ENCODE data around the gene PIP4K2A.

Gene PIP4K2A

GRCh38 chr10:22625516-22626290 lies 88.7 kb downstream of the PIP4K2A start:
- H3K9me3 ChIP-seq (ENCODE audit: control insufficient read depth, insufficient read depth, low read length), result no peaks in the 10 kb centered on the region
- H3K9ac ChIP-seq (ENCODE audit: low read depth, low read length), result no peak overlapping the region
- peaks cover 54% of the 10 kb centered on the region for H3K4me1 ChIP-seq (ENCODE audit: insufficient read depth, low read length)
- H3K36me3 ChIP-seq (ENCODE audit: insufficient read depth, low read length), result no peaks in the 10 kb centered on the region

GRCh38 chr10:22624287-22624738 lies 90.1 kb downstream of the PIP4K2A start:
- no peaks in the 10 kb centered on the region for H3K9me3 ChIP-seq (ENCODE audit: control insufficient read depth, insufficient read depth, low read length)

GRCh38 chr10:22623633-22624253 lies 90.6 kb downstream of the PIP4K2A start:
- no peak overlapping the region for H3K9ac ChIP-seq (ENCODE audit: low read depth, low read length)
- no peaks in the 10 kb centered on the region for H3K9me3 ChIP-seq (ENCODE audit: control insufficient read depth, insufficient read depth, low read length)
- no peaks in the 10 kb centered on the region for H3K36me3 ChIP-seq (ENCODE audit: insufficient read depth, low read length)
- H3K4me1 ChIP-seq (ENCODE audit: insufficient read depth, low read length), result peaks cover 46% of the 10 kb centered on the region

More at GRCh38 chr10:22624287-22624738, 90.1 kb downstream of the PIP4K2A start:
- Histone ChIP-seq H3K36me3 (ENCODE audit: insufficient read depth, low read length) (no peaks in the 10 kb centered on the region), H3K4me1 (ENCODE audit: insufficient read depth, low read length) (peaks cover 45% of the 10 kb centered on the region), H3K9ac (ENCODE audit: low read depth, low read length) (no peak overlapping the region)

- H3K9me3 ChIP-seq (ENCODE audit: control insufficient read depth, insufficient read depth, low read length), result no peaks in the 10 kb centered on the region
- no peak overlapping the region for H3K9ac ChIP-seq (ENCODE audit: low read depth, low read length)
- peaks cover 55% of the 10 kb centered on the region for H3K4me1 ChIP-seq (ENCODE audit: insufficient read depth, low read length)
- no peaks in the 10 kb centered on the region for H3K36me3 ChIP-seq (ENCODE audit: insufficient read depth, low read length)
Measured at GRCh38 chr10:22622242-22622806, 92.1 kb downstream of the PIP4K2A start.

GRCh38 chr10:22621726-22622125 lies 92.7 kb downstream of the PIP4K2A start:
- peaks cover 51% of the 10 kb centered on the region for H3K4me1 ChIP-seq (ENCODE audit: insufficient read depth, low read length)
- no peaks in the 10 kb centered on the region for H3K36me3 ChIP-seq (ENCODE audit: insufficient read depth, low read length)
- H3K9me3 ChIP-seq (ENCODE audit: control insufficient read depth, insufficient read depth, low read length), result no peaks in the 10 kb centered on the region
- H3K9ac ChIP-seq (ENCODE audit: low read depth, low read length), result no peak overlapping the region

GRCh38 chr10:22620929-22621328 lies 93.4 kb downstream of the PIP4K2A start:
- H3K4me1 ChIP-seq (ENCODE audit: insufficient read depth, low read length), result peaks cover 53% of the 10 kb centered on the region
- H3K9ac ChIP-seq (ENCODE audit: low read depth, low read length), result no peak overlapping the region

GRCh38 chr10:22620140-22620857 lies 94.1 kb downstream of the PIP4K2A start:
- no peaks in the 10 kb centered on the region for H3K9me3 ChIP-seq (ENCODE audit: control insufficient read depth, insufficient read depth, low read length)

More at GRCh38 chr10:22620929-22621328, 93.4 kb downstream of the PIP4K2A start:
- no peaks in the 10 kb centered on the region for H3K9me3 ChIP-seq (ENCODE audit: control insufficient read depth, insufficient read depth, low read length)
- no peaks in the 10 kb centered on the region for H3K36me3 ChIP-seq (ENCODE audit: insufficient read depth, low read length)

GRCh38 chr10:22619101-22619500 lies 95.3 kb downstream of the PIP4K2A start:
- peaks cover 49% of the 10 kb centered on the region for H3K4me1 ChIP-seq (ENCODE audit: insufficient read depth, low read length)
- H3K9ac ChIP-seq (ENCODE audit: low read depth, low read length), result no peak overlapping the region
- H3K9me3 ChIP-seq (ENCODE audit: control insufficient read depth, insufficient read depth, low read length), result no peaks in the 10 kb centered on the region
- H3K36me3 ChIP-seq (ENCODE audit: insufficient read depth, low read length), result no peaks in the 10 kb centered on the region

More at GRCh38 chr10:22620140-22620857, 94.1 kb downstream of the PIP4K2A start:
- Histone ChIP-seq H3K36me3 (ENCODE audit: insufficient read depth, low read length) (no peaks in the 10 kb centered on the region), H3K9ac (ENCODE audit: low read depth, low read length) (no peak overlapping the region), H3K4me1 (ENCODE audit: insufficient read depth, low read length) (peaks cover 52% of the 10 kb centered on the region)

GRCh38 chr10:22618078-22618785 lies 96.1 kb downstream of the PIP4K2A start:
- Histone ChIP-seq H3K36me3 (ENCODE audit: insufficient read depth, low read length) (no peaks in the 10 kb centered on the region), H3K9ac (ENCODE audit: low read depth, low read length) (no peak overlapping the region), H3K4me1 (ENCODE audit: insufficient read depth, low read length) (peaks cover 47% of the 10 kb centered on the region), H3K9me3 (ENCODE audit: control insufficient read depth, insufficient read depth, low read length) (no peaks in the 10 kb centered on the region)

GRCh38 chr10:22617516-22617915 lies 96.9 kb downstream of the PIP4K2A start:
- no peaks in the 10 kb centered on the region for H3K9me3 ChIP-seq (ENCODE audit: control insufficient read depth, insufficient read depth, low read length)
- H3K4me1 ChIP-seq (ENCODE audit: insufficient read depth, low read length), result peaks cover 47% of the 10 kb centered on the region
- no peak overlapping the region for H3K9ac ChIP-seq (ENCODE audit: low read depth, low read length)
- H3K36me3 ChIP-seq (ENCODE audit: insufficient read depth, low read length), result no peaks in the 10 kb centered on the region

GRCh38 chr10:22617051-22617450 lies 97.3 kb downstream of the PIP4K2A start:
- Histone ChIP-seq H3K9ac (ENCODE audit: low read depth, low read length) (no peak overlapping the region), H3K4me1 (ENCODE audit: insufficient read depth, low read length) (peaks cover 47% of the 10 kb centered on the region), H3K9me3 (ENCODE audit: control insufficient read depth, insufficient read depth, low read length) (no peaks in the 10 kb centered on the region), H3K36me3 (ENCODE audit: insufficient read depth, low read length) (no peaks in the 10 kb centered on the region)

- Histone ChIP-seq H3K9ac (ENCODE audit: low read depth, low read length) (peak overlapping the region; percentile 15; the same call in 1 of the 2 replicates), H3K9me3 (ENCODE audit: control insufficient read depth, insufficient read depth, low read length) (no peaks in the 10 kb centered on the region), H3K4me1 (ENCODE audit: insufficient read depth, low read length) (peaks cover 47% of the 10 kb centered on the region), H3K36me3 (ENCODE audit: insufficient read depth, low read length) (no peaks in the 10 kb centered on the region)
Measured at GRCh38 chr10:22615819-22616499, 98.4 kb downstream of the PIP4K2A start.

- peaks cover 43% of the 10 kb centered on the region for H3K4me1 ChIP-seq (ENCODE audit: insufficient read depth, low read length)
Measured at GRCh38 chr10:22615101-22615500, 99.3 kb downstream of the PIP4K2A start.

More at GRCh38 chr10:22615101-22615500, 99.3 kb downstream of the PIP4K2A start:
- Histone ChIP-seq H3K9me3 (ENCODE audit: control insufficient read depth, insufficient read depth, low read length) (no peaks in the 10 kb centered on the region; the same call in 1 of the 2 replicates), H3K9ac (ENCODE audit: low read depth, low read length) (no peak overlapping the region), H3K36me3 (ENCODE audit: insufficient read depth, low read length) (no peaks in the 10 kb centered on the region)
